ENCODE data around the gene PGRMC2.
"Not testable (repeated sequence)": the region's sequence is repeated elsewhere in the genome, so short reads cannot be mapped to it uniquely, and the experiment has no call there.

The PGRMC2 gene

GRCh38 chr4:128298146-128298758, 10.6 kb upstream of the PGRMC2 start:
- no peak for DNase-seq

DNA sequence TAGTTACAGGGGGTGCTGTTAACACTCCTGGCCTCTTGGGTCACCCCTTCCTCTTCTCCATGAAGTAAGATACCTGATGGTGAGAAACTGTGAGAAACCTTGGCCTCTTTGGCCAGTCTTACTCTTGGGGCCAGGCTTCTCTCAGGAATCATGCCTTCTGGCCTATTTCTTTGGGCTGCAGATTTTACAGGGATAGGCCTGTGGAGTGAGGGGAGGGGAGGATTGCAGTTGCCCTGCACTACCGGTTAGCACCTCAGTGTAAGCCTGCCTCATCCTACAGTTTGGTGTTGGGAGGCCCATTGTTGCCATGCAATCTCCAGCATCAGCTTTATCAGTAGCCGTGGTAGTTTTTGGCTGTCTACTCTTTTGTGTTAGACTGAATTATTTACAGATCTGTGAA, 7.6 kb upstream of the PGRMC2 start:
- DNase-seq = no peak

DNA sequence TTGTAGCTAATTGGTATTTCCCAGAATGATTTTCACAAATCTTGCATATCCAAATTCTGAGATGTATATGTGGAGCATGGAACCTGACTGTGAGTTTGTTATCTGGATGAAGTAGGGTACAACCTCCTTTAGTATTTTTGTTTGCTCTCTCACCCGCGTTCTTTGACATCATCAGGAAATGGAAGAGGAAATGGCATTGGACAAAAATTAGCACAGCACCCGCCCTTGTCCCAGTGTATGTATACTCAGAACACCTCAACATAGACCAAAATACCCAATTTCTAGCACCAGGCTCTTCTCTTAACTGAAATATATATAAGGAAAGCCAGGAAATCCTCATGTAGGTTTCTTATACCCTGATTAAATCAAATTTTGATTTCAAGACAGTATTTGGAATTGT, 6.9 kb upstream of the PGRMC2 start:
- no peak for DNase-seq

- no peak for DNase-seq
Observed at GRCh38 chr4:128292349-128292748, 4.7 kb upstream of the PGRMC2 start.

GRCh38 chr4:128291096-128291495, 3.5 kb upstream of the PGRMC2 start:
- no peak for DNase-seq

GRCh38 chr4:128290526-128290925, 2.9 kb upstream of the PGRMC2 start:
- no peak for DNase-seq

GRCh38 chr4:128289523-128290158, 2.0 kb upstream of the PGRMC2 start:
- no peak for DNase-seq

GRCh38 chr4:128288689-128289106, 1.1 kb upstream of the PGRMC2 start:
- DNase-seq = peak in 1 of 2 donors; percentile 30

DNA sequence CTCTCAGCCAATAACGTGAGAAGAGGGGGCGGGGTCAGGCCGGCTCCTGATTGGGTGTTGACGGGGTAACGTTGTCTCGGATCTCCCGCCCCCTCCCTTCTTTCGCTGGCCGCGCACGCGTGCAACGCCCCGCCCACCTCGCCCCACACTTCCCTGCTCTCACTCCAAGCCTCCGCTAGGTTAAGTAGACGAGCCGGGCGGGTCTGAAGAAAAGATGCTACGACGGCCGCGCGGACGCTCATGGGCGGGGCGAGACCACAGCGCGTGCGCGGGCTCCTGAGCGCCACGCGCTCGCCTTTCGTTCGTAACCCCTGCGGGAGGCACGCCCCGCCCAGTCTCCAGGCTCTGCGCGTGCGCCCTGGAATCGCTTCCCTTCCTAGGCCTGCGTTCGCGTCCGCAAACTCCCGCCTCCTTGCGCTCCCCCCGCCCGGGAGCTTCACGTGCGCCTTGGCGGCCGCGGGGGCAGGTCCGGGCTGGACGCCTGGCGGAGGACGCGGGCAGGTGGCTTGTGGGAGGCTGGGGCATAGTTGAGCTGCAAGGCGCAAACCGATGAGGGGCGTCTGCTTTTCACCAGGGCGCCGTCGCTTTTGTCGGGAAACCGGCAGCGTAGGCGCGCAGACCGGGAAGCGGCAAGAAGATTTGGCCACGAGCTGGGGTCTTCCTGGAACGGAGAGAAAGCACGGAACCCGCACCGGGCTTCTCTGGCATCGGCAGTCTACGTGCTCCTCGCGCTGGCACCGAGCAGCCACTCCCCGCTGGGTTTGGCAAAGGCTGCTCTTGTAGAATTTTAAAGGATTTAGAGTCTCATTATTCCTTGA, 467 bp upstream of the PGRMC2 start:
- peak; percentile 100 for DNase-seq

DNA sequence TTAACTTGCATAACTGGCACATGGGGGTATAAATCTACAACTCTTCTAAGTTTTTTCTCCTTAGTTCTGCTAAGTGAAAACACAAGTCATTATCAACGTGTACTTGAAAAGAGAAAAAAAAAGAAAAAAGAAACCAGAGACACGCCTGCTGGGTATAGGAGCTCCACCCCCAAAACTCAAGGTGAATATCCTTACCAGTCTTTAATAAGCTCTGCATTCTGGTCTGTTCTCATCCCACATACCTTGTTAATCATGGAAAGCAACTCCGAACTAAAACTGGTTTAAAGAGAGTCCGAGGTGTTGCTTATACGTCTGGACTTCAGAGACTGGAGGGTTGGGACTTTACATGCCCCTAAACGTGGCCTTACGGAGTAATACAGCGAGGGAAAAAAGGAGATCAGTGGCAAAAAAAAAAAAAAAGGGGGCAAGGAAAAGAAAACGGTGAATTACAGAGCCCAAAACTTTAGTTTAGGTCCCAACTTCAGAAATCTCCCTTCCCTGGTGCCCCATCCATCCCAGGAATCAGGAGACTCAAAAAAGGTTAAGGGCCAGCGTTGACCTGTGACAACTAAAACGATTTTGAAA, 1.0 kb downstream of the PGRMC2 start:
- no peak for DNase-seq

- DNase-seq = no peak
Observed at GRCh38 chr4:128285085-128285997, 2.3 kb downstream of the PGRMC2 start.

GRCh38 chr4:128284317-128284716, 3.3 kb downstream of the PGRMC2 start:
- no peak for DNase-seq

DNA sequence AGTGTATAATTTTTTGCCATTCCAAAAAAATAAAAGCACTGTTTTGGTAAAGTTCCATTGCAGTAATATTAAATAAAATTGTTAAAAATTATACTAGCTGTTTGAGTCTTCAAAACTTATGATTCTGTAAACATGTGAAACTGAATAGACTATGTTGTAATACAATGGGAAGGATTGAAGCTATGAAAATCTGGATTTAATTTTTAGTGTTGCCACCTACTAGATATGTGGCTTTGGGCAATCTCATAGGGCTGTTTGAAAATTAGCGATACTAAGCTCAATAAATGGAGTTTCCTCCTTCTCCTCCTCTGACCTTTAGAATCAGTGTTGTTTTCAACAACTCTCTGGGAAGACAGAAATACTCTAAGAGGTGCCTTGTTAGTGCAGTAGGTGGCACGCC, 4.5 kb downstream of the PGRMC2 start:
- no peak for DNase-seq

GRCh38 chr4:128282516-128282915, 5.1 kb downstream of the PGRMC2 start:
- DNase-seq = no peak

GRCh38 chr4:128281354-128281753, 6.3 kb downstream of the PGRMC2 start:
- no peak for DNase-seq

GRCh38 chr4:128279624-128280225, 7.9 kb downstream of the PGRMC2 start:
- DNase-seq = no peak

GRCh38 chr4:128277856-128278255, 9.8 kb downstream of the PGRMC2 start:
- DNase-seq = no peak

DNA sequence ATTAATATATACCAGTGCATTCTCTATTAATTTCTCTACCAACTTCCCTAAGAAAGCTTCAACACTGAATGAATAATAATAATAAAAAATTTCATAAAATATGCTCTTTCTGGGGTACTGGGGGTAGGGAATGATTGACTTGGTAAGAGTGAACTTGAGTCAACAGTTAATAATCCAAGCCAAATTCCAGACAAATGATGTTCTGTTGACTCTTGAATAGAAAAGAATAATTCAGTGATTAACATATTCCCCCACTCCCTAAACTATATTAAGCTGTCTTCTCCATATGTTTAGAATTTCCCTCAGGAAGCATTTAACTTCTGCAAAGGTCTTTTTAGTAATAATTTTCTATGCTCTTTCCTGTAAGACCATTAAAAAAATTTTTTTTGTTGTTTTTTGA, 12.3 kb downstream of the PGRMC2 start:
- no peak for DNase-seq

DNA sequence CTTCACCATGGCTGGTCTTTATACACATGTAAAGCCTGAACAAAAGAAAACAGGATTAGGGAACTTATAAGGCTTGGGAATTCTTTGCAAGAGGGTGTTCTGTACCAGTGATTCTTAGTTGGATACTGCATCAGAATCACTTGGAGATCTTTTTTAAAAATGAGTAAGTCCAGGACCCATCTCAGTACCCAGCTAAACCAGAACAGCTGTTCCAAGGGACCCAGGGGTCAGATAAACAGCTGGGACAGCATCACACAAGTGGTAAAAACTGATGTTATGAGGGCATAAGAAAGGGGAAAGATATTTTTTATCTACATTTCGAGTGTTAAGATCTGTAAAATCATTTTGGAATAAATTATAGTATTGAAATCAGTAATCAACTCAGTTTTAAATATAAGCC, 16.1 kb downstream of the PGRMC2 start:
- DNase-seq = no peak

DNA sequence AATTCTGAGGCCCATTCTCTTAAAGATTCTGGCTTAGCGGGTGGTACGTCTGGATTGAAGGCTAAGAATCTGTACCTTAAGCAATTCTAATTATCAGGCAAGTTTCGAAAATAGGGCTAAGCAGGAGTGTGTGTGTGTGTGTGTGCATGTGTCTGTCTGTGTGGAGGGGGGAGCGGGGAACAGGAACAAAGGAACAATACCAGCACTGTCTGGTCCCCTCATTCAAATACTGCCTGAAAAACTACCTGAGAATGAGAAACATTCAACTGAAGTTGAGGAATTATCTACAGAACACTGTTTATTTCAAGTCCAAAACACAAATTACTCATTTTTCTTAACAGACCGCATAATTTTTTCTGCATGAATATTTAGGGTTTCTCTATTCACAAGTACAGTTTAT, 18.6 kb downstream of the PGRMC2 start:
- no peak for DNase-seq

DNA sequence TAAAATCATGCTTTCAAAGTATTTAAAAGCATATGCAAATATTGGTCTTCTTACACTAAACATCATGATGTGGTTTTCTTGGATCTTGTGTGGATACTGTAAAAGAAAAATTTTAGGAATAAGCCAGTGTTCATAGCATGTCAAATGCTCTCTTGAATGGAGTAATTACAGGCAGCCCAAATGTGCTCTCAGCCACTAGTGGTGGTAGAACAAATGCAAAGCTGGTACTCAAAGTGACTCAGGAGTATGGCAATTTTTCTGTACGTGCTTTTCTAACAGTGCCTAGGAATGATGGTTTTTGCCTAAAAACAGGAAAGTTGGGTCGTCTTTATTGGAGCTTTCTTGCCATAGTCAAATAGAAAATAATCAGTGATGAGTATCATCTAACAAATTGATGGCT, 19.9 kb downstream of the PGRMC2 start:
- no peak for DNase-seq

GRCh38 chr4:128267171-128267570, 20.4 kb downstream of the PGRMC2 start:
- not testable (repeated sequence) for DNase-seq
